GM12892 (cell line): ENCODE measurements around the gene MAGEH1.
"Not testable (repeated sequence)": the region's sequence is repeated elsewhere in the genome, so short reads cannot be mapped to it uniquely, and the experiment has no call there.

ENCODE experiments used
- POLR2A ChIP-seq: IDR thresholded peaks from 2 replicates; pipeline ENCODE4 v1.6.1; 2011; ENCODE audit warnings: low read depth, low read length, control low read depth
- POLR2AphosphoS5 ChIP-seq: IDR thresholded peaks from 2 replicates; pipeline ENCODE4 v1.6.1; 2011; ENCODE audit warnings: low read depth, low read length, control low read depth
- TAF1 ChIP-seq: IDR thresholded peaks from 2 replicates; pipeline ENCODE4 v1.6.1; 2011; ENCODE audit warnings: low read depth, mild to moderate bottlenecking, control low read depth, low read length, borderline replicate concordance

DNA sequence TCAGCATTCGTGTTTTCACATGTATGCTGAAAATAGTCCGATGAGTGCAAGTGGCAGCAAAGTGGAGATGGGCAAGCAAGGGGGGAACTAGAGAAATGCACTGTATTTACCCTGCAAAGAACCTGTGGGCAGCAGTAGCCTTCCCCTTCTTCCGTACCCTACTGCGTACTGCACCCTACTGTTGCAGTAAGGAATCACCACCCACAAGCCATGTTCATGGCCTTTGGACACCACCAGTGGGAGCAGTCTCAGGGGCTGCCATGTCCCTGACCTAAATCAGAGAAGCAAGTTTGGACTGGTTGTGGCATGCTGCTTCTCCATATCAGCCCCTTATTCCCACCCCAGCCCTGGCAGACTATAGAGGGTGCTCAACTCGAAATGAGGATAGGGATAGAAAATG is 12.1 kb downstream of the MAGEH1 start:
- TF ChIP-seq TAF1, POLR2A, POLR2AphosphoS5: not testable (repeated sequence)
